ENCODE data around the gene SLFN12.

SLFN12 gene

GRCh38 chr17:35432176-35433074 lies at the start of gene SLFN12:
TSS of gene SLFN12 (minus strand) at chr17:35432500. CDS start at chr17:35423028, 9,472 bp downstream.
- peak; percentile 89 for DNase-seq (ENCODE audit: low read depth)
- peak within 1 kb of the TSS; percentile 93 for H3K4me3 ChIP-seq (ENCODE audit: low read depth, low read length)
- TF ChIP-seq MAX (IDR thresholded peaks at IDR 0.05; ENCODE audit: low read depth, low read length) (no peak), POLR2A (IDR thresholded peaks at IDR 0.05; ENCODE audit: extremely low read depth, insufficient read length) (peak; percentile 9), MYC (IDR thresholded peaks at IDR 0.05; ENCODE audit: low read depth, low read length) (0 out of 2 replicates have a peak, but pooled peaks have one; percentile 39), CTCF (IDR thresholded peaks at IDR 0.05; ENCODE audit: low read depth, low read length) (no peak)

- no peak for DNase-seq (ENCODE audit: low read depth)
- TF ChIP-seq POLR2A (IDR thresholded peaks at IDR 0.05; ENCODE audit: extremely low read depth, insufficient read length) (no peak), MYC (IDR thresholded peaks at IDR 0.05; ENCODE audit: low read depth, low read length) (no peak), MAX (IDR thresholded peaks at IDR 0.05; ENCODE audit: low read depth, low read length) (no peak), CTCF (IDR thresholded peaks at IDR 0.05; ENCODE audit: low read depth, low read length) (no peak)
- no peak overlapping the region for H3K4me3 ChIP-seq (ENCODE audit: low read depth, low read length)
Observed at GRCh38 chr17:35479271-35479670, 47.0 kb upstream of the SLFN12 start.

GRCh38 chr17:35477248-35477647 lies 44.9 kb upstream of the SLFN12 start:
- DNase-seq (ENCODE audit: low read depth): no peak
- no peak overlapping the region for H3K4me3 ChIP-seq (ENCODE audit: low read depth, low read length)
- no peak for TF ChIP-seq MYC (IDR thresholded peaks at IDR 0.05; ENCODE audit: low read depth, low read length)
- TF ChIP-seq POLR2A (IDR thresholded peaks at IDR 0.05; ENCODE audit: extremely low read depth, insufficient read length): no peak
- TF ChIP-seq CTCF (IDR thresholded peaks at IDR 0.05; ENCODE audit: low read depth, low read length): no peak
- TF ChIP-seq MAX (IDR thresholded peaks at IDR 0.05; ENCODE audit: low read depth, low read length): no peak

GRCh38 chr17:35476283-35476820 lies 44.1 kb upstream of the SLFN12 start:
- no peak for DNase-seq (ENCODE audit: low read depth)
- TF ChIP-seq MYC (IDR thresholded peaks at IDR 0.05; ENCODE audit: low read depth, low read length) (no peak), MAX (IDR thresholded peaks at IDR 0.05; ENCODE audit: low read depth, low read length) (no peak), POLR2A (IDR thresholded peaks at IDR 0.05; ENCODE audit: extremely low read depth, insufficient read length) (no peak), CTCF (IDR thresholded peaks at IDR 0.05; ENCODE audit: low read depth, low read length) (no peak)

GRCh38 chr17:35468475-35468874 lies 36.2 kb upstream of the SLFN12 start:
- DNase-seq (ENCODE audit: low read depth): no peak
- no peak for TF ChIP-seq CTCF (IDR thresholded peaks at IDR 0.05; ENCODE audit: low read depth, low read length)
- TF ChIP-seq MYC (IDR thresholded peaks at IDR 0.05; ENCODE audit: low read depth, low read length): no peak
- TF ChIP-seq MAX (IDR thresholded peaks at IDR 0.05; ENCODE audit: low read depth, low read length): no peak
- TF ChIP-seq POLR2A (IDR thresholded peaks at IDR 0.05; ENCODE audit: extremely low read depth, insufficient read length): no peak
- no peak overlapping the region for H3K4me3 ChIP-seq (ENCODE audit: low read depth, low read length)

More at GRCh38 chr17:35476283-35476820, 44.1 kb upstream of the SLFN12 start:
- H3K4me3 ChIP-seq (ENCODE audit: low read depth, low read length): no peak overlapping the region
